Activated CD8-positive, alpha-beta memory T cell treated with anti-CD3 and anti-CD28 coated beads, Interleukin-2, amount 50 U/mL, for 48 hours (primary cell): ENCODE results near the gene LTF.
"Not testable (repeated sequence)": the region's sequence is repeated elsewhere in the genome, so short reads cannot be mapped to it uniquely, and the experiment has no call there.

ENCODE experiments used
- DNase-seq: peaks from one replicate; pipeline ENCODE4 v3.0.0-alpha.2; 2020

The LTF gene

GRCh38 chr3:46435081-46435726, 29.5 kb downstream of the LTF start:
- no peak for DNase-seq

GRCh38 chr3:46433841-46434240, 30.9 kb downstream of the LTF start:
- no peak for DNase-seq

- not testable (repeated sequence) for DNase-seq
Measured at GRCh38 chr3:46433118-46433517, 31.6 kb downstream of the LTF start.

GRCh38 chr3:46431905-46432304, 32.8 kb downstream of the LTF start:
- not testable (repeated sequence) for DNase-seq

GRCh38 chr3:46430879-46431278, 33.8 kb downstream of the LTF start:
- DNase-seq, result not testable (repeated sequence)

GRCh38 chr3:46429671-46430070, 35.0 kb downstream of the LTF start:
- no peak for DNase-seq

- DNase-seq, result no peak
Measured at GRCh38 chr3:46429250-46429649, 35.5 kb downstream of the LTF start.

- no peak for DNase-seq
Measured at GRCh38 chr3:46427916-46428833, 36.5 kb downstream of the LTF start.

GRCh38 chr3:46427404-46427803, 37.3 kb downstream of the LTF start:
- not testable (repeated sequence) for DNase-seq

- not testable (repeated sequence) for DNase-seq
Measured at GRCh38 chr3:46426476-46426875, 38.2 kb downstream of the LTF start.

- no peak for DNase-seq
Measured at GRCh38 chr3:46423588-46423987, 41.1 kb downstream of the LTF start.

GRCh38 chr3:46422617-46423016, 42.1 kb downstream of the LTF start:
- DNase-seq, result no peak

GRCh38 chr3:46420931-46421330, 43.8 kb downstream of the LTF start:
- DNase-seq, result no peak

- no peak for DNase-seq
Measured at GRCh38 chr3:46419816-46420215, 44.9 kb downstream of the LTF start.

- no peak for DNase-seq
Measured at GRCh38 chr3:46417841-46418611, 46.7 kb downstream of the LTF start.

GRCh38 chr3:46416811-46417510, 47.7 kb downstream of the LTF start:
- DNase-seq, result no peak

GRCh38 chr3:46416125-46416810, 48.4 kb downstream of the LTF start:
- DNase-seq, result no peak

GRCh38 chr3:46414739-46415138, 50.0 kb downstream of the LTF start:
- no peak for DNase-seq

- DNase-seq, result no peak
Measured at GRCh38 chr3:46413951-46414350, 50.8 kb downstream of the LTF start.

- no peak for DNase-seq
Measured at GRCh38 chr3:46412786-46413298, 51.9 kb downstream of the LTF start.

GRCh38 chr3:46411271-46411670, 53.4 kb downstream of the LTF start:
- no peak for DNase-seq

- no peak for DNase-seq
Measured at GRCh38 chr3:46410669-46411068, 54.0 kb downstream of the LTF start.
